ENCODE results near the gene IFNAR1. TPM values are rescaled to one million over a fixed set of nuclear protein-coding genes. Genes with fewer than 3 reads are reported as not detected.

IFNAR1 gene
- total RNA-seq (2014; rRNA removed; shearing (Covaris generic); ENCODE audit: low replicate concordance), result 1.7 and 6.6 TPM in 2 replicates

GRCh38 chr21:33324291-33325221, at the start of gene IFNAR1:
Gene IFNAR1 (plus strand): TSS chr21:33324970. CDS start chr21:33325056, 86 bp downstream.
- DNase-seq, result peak; percentile 97
- H3K36me3 ChIP-seq, result peaks cover 14% of the 10 kb centered on the region
- H3K9me3 ChIP-seq, result no peaks in the 10 kb centered on the region; the same call in 1 of the 2 replicates
- H3K27me3 ChIP-seq, result no peaks in the 10 kb centered on the region
- peak within 1 kb of the TSS; percentile 88 for H3K4me3 ChIP-seq

GRCh38 chr21:33278721-33279120, 46.0 kb upstream of the IFNAR1 start:
- H3K9me3 ChIP-seq, result peaks cover 11% of the 10 kb centered on the region
- DNase-seq, result no peak
- peaks cover 19% of the 10 kb centered on the region for H3K36me3 ChIP-seq
- H3K4me3 ChIP-seq, result no peak overlapping the region
- no peaks in the 10 kb centered on the region for H3K27me3 ChIP-seq

- no peaks in the 10 kb centered on the region for H3K27me3 ChIP-seq
- H3K9me3 ChIP-seq, result peaks cover 10% of the 10 kb centered on the region; the same call in 1 of the 2 replicates
- H3K36me3 ChIP-seq, result peaks cover 18% of the 10 kb centered on the region
- no peak for DNase-seq
- H3K4me3 ChIP-seq, result no peak overlapping the region
Measured at GRCh38 chr21:33279330-33279820, 45.4 kb upstream of the IFNAR1 start.

GRCh38 chr21:33281096-33281652, 43.6 kb upstream of the IFNAR1 start:
- peaks cover 10% of the 10 kb centered on the region; the same call in 1 of the 2 replicates for H3K9me3 ChIP-seq
- no peak overlapping the region for H3K4me3 ChIP-seq
- H3K27me3 ChIP-seq, result no peaks in the 10 kb centered on the region
- peaks cover 18% of the 10 kb centered on the region for H3K36me3 ChIP-seq
- DNase-seq, result no peak

- Histone ChIP-seq H3K36me3 (peaks cover 15% of the 10 kb centered on the region), H3K9me3 (peaks cover 10% of the 10 kb centered on the region; the same call in 1 of the 2 replicates), H3K4me3 (no peak overlapping the region), H3K27me3 (no peaks in the 10 kb centered on the region)
- no peak for DNase-seq
Measured at GRCh38 chr21:33283203-33283602, 41.6 kb upstream of the IFNAR1 start.

- H3K4me3 ChIP-seq, result no peak overlapping the region
- no peak for DNase-seq
- no peaks in the 10 kb centered on the region; the same call in 1 of the 2 replicates for H3K36me3 ChIP-seq
- no peaks in the 10 kb centered on the region for H3K9me3 ChIP-seq
- H3K27me3 ChIP-seq, result no peaks in the 10 kb centered on the region
Measured at GRCh38 chr21:33286076-33286475, 38.7 kb upstream of the IFNAR1 start.

- no peak overlapping the region for H3K4me3 ChIP-seq
- no peaks in the 10 kb centered on the region for H3K9me3 ChIP-seq
- no peaks in the 10 kb centered on the region for H3K27me3 ChIP-seq
- H3K36me3 ChIP-seq, result no peaks in the 10 kb centered on the region; the same call in 1 of the 2 replicates
- DNase-seq, result peak; percentile 70
Measured at GRCh38 chr21:33286600-33287456, 37.9 kb upstream of the IFNAR1 start.

- Histone ChIP-seq H3K27me3 (no peaks in the 10 kb centered on the region), H3K36me3 (no peaks in the 10 kb centered on the region; the same call in 1 of the 2 replicates), H3K4me3 (no peak overlapping the region), H3K9me3 (no peaks in the 10 kb centered on the region)
- no peak for DNase-seq
Measured at GRCh38 chr21:33289199-33289819, 35.5 kb upstream of the IFNAR1 start.

- no peak for DNase-seq
- Histone ChIP-seq H3K36me3 (no peaks in the 10 kb centered on the region; the same call in 1 of the 2 replicates), H3K4me3 (no peak overlapping the region)
Measured at GRCh38 chr21:33290441-33290840, 34.3 kb upstream of the IFNAR1 start.

GRCh38 chr21:33291686-33292085, 33.1 kb upstream of the IFNAR1 start:
- Histone ChIP-seq H3K27me3 (no peaks in the 10 kb centered on the region), H3K4me3 (no peak overlapping the region), H3K9me3 (no peaks in the 10 kb centered on the region), H3K36me3 (peaks cover 2% of the 10 kb centered on the region; the same call in 1 of the 2 replicates)
- no peak for DNase-seq

More at GRCh38 chr21:33290441-33290840, 34.3 kb upstream of the IFNAR1 start:
- Histone ChIP-seq H3K27me3 (no peaks in the 10 kb centered on the region), H3K9me3 (no peaks in the 10 kb centered on the region)

GRCh38 chr21:33292724-33293123, 32.0 kb upstream of the IFNAR1 start:
- Histone ChIP-seq H3K4me3 (no peak overlapping the region), H3K9me3 (no peaks in the 10 kb centered on the region), H3K27me3 (no peaks in the 10 kb centered on the region), H3K36me3 (peaks cover 2% of the 10 kb centered on the region; the same call in 1 of the 2 replicates)
- no peak for DNase-seq

GRCh38 chr21:33293136-33293535, 31.6 kb upstream of the IFNAR1 start:
- peaks cover 2% of the 10 kb centered on the region; the same call in 1 of the 2 replicates for H3K36me3 ChIP-seq
- H3K4me3 ChIP-seq, result no peak overlapping the region

GRCh38 chr21:33293811-33294216, 31.0 kb upstream of the IFNAR1 start:
- Histone ChIP-seq H3K36me3 (peaks cover 2% of the 10 kb centered on the region; the same call in 1 of the 2 replicates), H3K27me3 (no peaks in the 10 kb centered on the region), H3K4me3 (no peak overlapping the region), H3K9me3 (no peaks in the 10 kb centered on the region)
- no peak for DNase-seq

More at GRCh38 chr21:33293136-33293535, 31.6 kb upstream of the IFNAR1 start:
- DNase-seq, result no peak
- Histone ChIP-seq H3K9me3 (no peaks in the 10 kb centered on the region), H3K27me3 (no peaks in the 10 kb centered on the region)

GRCh38 chr21:33296156-33296555, 28.6 kb upstream of the IFNAR1 start:
- H3K9me3 ChIP-seq, result no peaks in the 10 kb centered on the region
- DNase-seq, result no peak
- H3K36me3 ChIP-seq, result peaks cover 2% of the 10 kb centered on the region; the same call in 1 of the 2 replicates

GRCh38 chr21:33299181-33299752, 25.5 kb upstream of the IFNAR1 start:
- Histone ChIP-seq H3K9me3 (no peaks in the 10 kb centered on the region), H3K36me3 (peaks cover 2% of the 10 kb centered on the region; the same call in 1 of the 2 replicates), H3K27me3 (no peaks in the 10 kb centered on the region), H3K4me3 (no peak overlapping the region)
- no peak for DNase-seq

More at GRCh38 chr21:33296156-33296555, 28.6 kb upstream of the IFNAR1 start:
- Histone ChIP-seq H3K4me3 (no peak overlapping the region), H3K27me3 (no peaks in the 10 kb centered on the region)
